Activated T-cell treated with anti-CD3 and anti-CD28 coated beads, Interleukin-2, amount 50 U/mL, for 4 hours (primary cell): ENCODE measurements around the gene SENP1. TPM values are rescaled to one million over a fixed set of nuclear protein-coding genes. Genes with fewer than 3 reads are reported as not detected.

Source experiments
- ATAC-seq, 2 donors: fragments of 200-7000 bp; cut with Tn5 transposase; one replicate each; pipeline ENCODE4 v1.10.0; 2021
- DNase-seq: peaks from one replicate; pipeline ENCODE4 v3.0.0-alpha.2; 2020
- H3K27me3 Mint-ChIP-seq: one replicate; pipeline ENCODE4 v1.8.0; 2021; ENCODE audit warnings: low read depth, mixed read lengths
- H3K36me3 Mint-ChIP-seq: one replicate; pipeline ENCODE4 v1.8.0; 2022; ENCODE audit warnings: mixed read lengths; ENCODE audit not compliant: insufficient read depth
- H3K4me1 Mint-ChIP-seq: one replicate; pipeline ENCODE4 v1.8.0; 2021; ENCODE audit warnings: low read depth, mixed read lengths
- H3K4me3 Mint-ChIP-seq: one replicate; pipeline ENCODE4 v1.8.0; 2021; ENCODE audit warnings: mild to moderate bottlenecking, moderate library complexity, mixed read lengths
- H3K9me3 Mint-ChIP-seq: one replicate; pipeline ENCODE4 v1.8.0; 2021; ENCODE audit warnings: mixed read lengths
- total RNA-seq, 3 donors: library from RNA; stranded (reverse); gene quantifications; one replicate each; pipeline ENCODE4 v1.2.1, GENCODE V29; 2021

SENP1 gene
- total RNA-seq, 3 donors from 2014 or later, result 44.3 to 54.0 (median 46.5) TPM

DNA sequence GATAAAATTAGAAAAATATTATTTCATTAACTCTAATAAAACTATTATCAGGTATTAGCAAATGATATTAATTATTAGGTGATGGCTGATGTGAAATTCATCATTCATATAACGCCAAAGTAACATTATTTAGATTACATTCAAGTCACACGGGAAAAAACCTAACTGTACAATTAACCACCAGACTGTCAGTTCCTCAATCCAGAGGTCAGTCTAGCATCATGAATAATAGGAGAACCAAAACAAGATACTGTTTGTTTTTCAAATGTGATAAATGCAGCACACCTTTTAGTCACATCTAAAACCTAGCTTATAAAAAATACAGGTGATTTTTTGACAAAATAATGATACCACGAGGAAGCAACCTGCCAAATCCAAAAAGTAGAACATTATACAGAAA is 19.6 kb downstream of the SENP1 start:
- no peak overlapping the region for H3K4me3 Mint-ChIP-seq
- DNase-seq, result no peak
- peaks cover 36% of the 10 kb centered on the region for H3K36me3 Mint-ChIP-seq
- no peaks in the 10 kb centered on the region for H3K9me3 Mint-ChIP-seq
- peaks cover 3% of the 10 kb centered on the region for H3K4me1 Mint-ChIP-seq
- ATAC-seq, result no peak
- H3K27me3 Mint-ChIP-seq, result no peaks in the 10 kb centered on the region

DNA sequence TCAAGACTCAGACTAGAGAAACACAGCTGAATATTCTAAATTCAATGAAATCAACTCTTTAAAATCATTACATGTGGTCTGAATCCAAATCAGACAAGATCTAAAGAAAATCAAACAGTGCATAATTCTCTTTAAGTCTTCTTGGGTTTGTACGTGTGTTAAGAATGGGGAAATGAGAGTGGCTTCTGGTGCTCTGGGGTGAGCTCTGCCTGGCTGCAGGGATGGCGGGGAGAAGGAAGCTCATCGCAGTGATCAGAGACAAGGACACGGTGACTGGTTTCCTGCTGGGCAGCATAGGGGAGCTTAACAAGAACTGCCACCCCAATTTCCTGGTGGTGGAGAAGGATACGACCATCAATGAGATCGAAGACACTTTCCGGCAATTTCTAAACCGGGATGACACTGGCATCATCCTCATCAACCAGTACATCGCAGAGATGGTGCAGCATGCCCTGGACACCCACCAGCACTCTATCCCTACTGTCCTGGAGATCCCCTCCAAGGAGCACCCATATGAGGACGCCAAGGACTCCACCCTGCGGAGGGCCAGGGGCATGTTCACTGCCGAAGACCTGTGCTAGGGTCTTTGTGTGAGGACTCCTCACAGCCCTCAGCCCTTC is 20.9 kb downstream of the SENP1 start:
- Mint-ChIP-seq H3K9me3 (no peaks in the 10 kb centered on the region), H3K27me3 (no peaks in the 10 kb centered on the region), H3K36me3 (peaks cover 38% of the 10 kb centered on the region), H3K4me3 (no peak overlapping the region), H3K4me1 (peaks cover 3% of the 10 kb centered on the region)
- no peak for ATAC-seq
- no peak for DNase-seq

- ATAC-seq (no peak), DNase-seq (no peak)
- peaks cover 39% of the 10 kb centered on the region for H3K36me3 Mint-ChIP-seq
Observed at GRCh38 chr12:48084066-48084465, 21.8 kb downstream of the SENP1 start.

GRCh38 chr12:48080821-48081220 is 25.1 kb downstream of the SENP1 start:
- H3K36me3 Mint-ChIP-seq, result peaks cover 39% of the 10 kb centered on the region
- H3K4me3 Mint-ChIP-seq, result no peak overlapping the region
- no peaks in the 10 kb centered on the region for H3K9me3 Mint-ChIP-seq
- ATAC-seq (no peak), DNase-seq (no peak)
- H3K4me1 Mint-ChIP-seq, result peaks cover 3% of the 10 kb centered on the region
- no peaks in the 10 kb centered on the region for H3K27me3 Mint-ChIP-seq

More at GRCh38 chr12:48084066-48084465, 21.8 kb downstream of the SENP1 start:
- H3K4me1 Mint-ChIP-seq, result peaks cover 3% of the 10 kb centered on the region
- no peak overlapping the region for H3K4me3 Mint-ChIP-seq
- no peaks in the 10 kb centered on the region for H3K9me3 Mint-ChIP-seq
- H3K27me3 Mint-ChIP-seq, result no peaks in the 10 kb centered on the region

GRCh38 chr12:48080285-48080684 is 25.6 kb downstream of the SENP1 start:
- Mint-ChIP-seq H3K4me3 (no peak overlapping the region), H3K36me3 (peaks cover 34% of the 10 kb centered on the region), H3K4me1 (peaks cover 3% of the 10 kb centered on the region), H3K27me3 (no peaks in the 10 kb centered on the region), H3K9me3 (no peaks in the 10 kb centered on the region)
- no peak for DNase-seq
- no peak for ATAC-seq

DNA sequence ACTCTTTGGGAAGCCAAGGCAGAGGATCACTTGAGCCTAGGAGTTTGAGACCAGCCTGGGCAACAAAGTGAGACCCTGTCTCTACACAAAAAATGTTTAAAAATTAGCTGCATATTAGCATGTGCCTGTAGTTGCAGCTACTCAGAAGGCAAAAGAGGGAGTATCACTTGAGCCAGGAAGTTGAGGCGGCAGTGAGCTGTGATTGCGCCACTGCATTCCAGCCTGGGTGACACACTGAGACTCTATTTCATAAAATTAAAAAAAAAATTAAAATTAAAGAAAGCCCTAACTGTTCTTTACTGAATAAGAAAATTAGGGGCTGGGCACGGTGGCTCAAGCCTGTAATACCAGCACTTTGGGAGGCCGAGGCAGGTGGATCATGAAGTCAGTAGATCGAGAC is 27.0 kb downstream of the SENP1 start:
- Mint-ChIP-seq H3K36me3 (peaks cover 32% of the 10 kb centered on the region), H3K4me1 (no peaks in the 10 kb centered on the region)

GRCh38 chr12:48077111-48077510 is 28.8 kb downstream of the SENP1 start:
- Mint-ChIP-seq H3K27me3 (no peaks in the 10 kb centered on the region), H3K4me1 (no peaks in the 10 kb centered on the region), H3K4me3 (no peak overlapping the region), H3K9me3 (no peaks in the 10 kb centered on the region), H3K36me3 (peaks cover 31% of the 10 kb centered on the region)
- DNase-seq (no peak), ATAC-seq (no peak)

More for the DNA sequence above, 27.0 kb downstream of the SENP1 start:
- Mint-ChIP-seq H3K27me3 (no peaks in the 10 kb centered on the region), H3K9me3 (no peaks in the 10 kb centered on the region), H3K4me3 (no peak overlapping the region)
- no peak for ATAC-seq
- DNase-seq, result no peak

DNA sequence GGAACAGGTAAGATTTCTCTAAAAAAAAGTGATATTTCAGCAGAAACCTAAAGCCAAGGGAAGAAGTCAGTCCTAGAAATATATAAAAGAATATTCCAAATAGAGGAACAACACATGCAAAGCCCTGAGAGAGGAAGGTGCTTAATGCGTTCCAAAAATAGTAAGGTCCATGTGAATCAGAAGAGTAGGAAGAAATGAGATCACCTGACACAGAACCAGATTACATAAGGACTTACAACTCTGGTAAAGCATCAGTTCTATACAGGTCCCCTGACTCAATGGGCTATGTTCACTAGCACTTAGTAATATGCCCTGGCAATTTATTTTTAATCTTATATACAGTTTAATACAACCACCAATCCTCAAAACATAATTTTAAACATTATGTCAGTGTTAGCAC is 30.0 kb downstream of the SENP1 start:
- Mint-ChIP-seq H3K4me1 (no peaks in the 10 kb centered on the region), H3K36me3 (peaks cover 31% of the 10 kb centered on the region), H3K4me3 (no peak overlapping the region), H3K9me3 (no peaks in the 10 kb centered on the region), H3K27me3 (no peaks in the 10 kb centered on the region)
- ATAC-seq (no peak), DNase-seq (no peak)

GRCh38 chr12:48074266-48074665 is 31.6 kb downstream of the SENP1 start:
- Mint-ChIP-seq H3K4me1 (no peaks in the 10 kb centered on the region), H3K27me3 (no peaks in the 10 kb centered on the region), H3K4me3 (no peak overlapping the region), H3K9me3 (no peaks in the 10 kb centered on the region), H3K36me3 (peaks cover 35% of the 10 kb centered on the region)
- no peak for DNase-seq
- ATAC-seq, result no peak

- Mint-ChIP-seq H3K9me3 (no peaks in the 10 kb centered on the region), H3K4me3 (no peak overlapping the region)
Observed at GRCh38 chr12:48072266-48072665, 33.6 kb downstream of the SENP1 start.

GRCh38 chr12:48071808-48072207 is 34.1 kb downstream of the SENP1 start:
- no peak for DNase-seq
- Mint-ChIP-seq H3K4me1 (no peaks in the 10 kb centered on the region), H3K36me3 (peaks cover 33% of the 10 kb centered on the region), H3K27me3 (no peaks in the 10 kb centered on the region), H3K4me3 (no peak overlapping the region), H3K9me3 (no peaks in the 10 kb centered on the region)
- ATAC-seq, result no peak

More at GRCh38 chr12:48072266-48072665, 33.6 kb downstream of the SENP1 start:
- no peak for ATAC-seq
- no peaks in the 10 kb centered on the region for H3K4me1 Mint-ChIP-seq
- peaks cover 34% of the 10 kb centered on the region for H3K36me3 Mint-ChIP-seq
- no peaks in the 10 kb centered on the region for H3K27me3 Mint-ChIP-seq
- DNase-seq, result no peak

DNA sequence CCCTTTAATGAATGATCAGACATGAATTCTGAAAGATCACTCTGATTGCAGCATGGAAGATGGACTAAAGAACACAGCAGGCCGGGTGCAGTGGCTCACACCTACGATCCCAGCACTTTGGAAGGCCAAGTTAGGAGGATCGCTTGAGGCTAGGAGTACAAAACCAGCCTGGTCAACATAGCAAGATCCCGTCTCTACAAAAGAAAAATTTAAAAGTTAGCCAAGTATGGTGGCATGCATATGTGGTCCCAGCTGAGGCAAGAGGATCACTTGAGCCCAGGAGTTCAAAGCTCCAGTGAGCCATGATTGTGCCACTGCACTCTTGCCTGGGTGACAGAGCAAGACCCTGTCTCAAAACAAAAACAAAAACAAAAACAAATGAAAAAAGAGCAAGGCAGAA is 35.1 kb downstream of the SENP1 start:
- Mint-ChIP-seq H3K27me3 (no peaks in the 10 kb centered on the region), H3K36me3 (peaks cover 33% of the 10 kb centered on the region), H3K9me3 (no peaks in the 10 kb centered on the region), H3K4me3 (no peak overlapping the region), H3K4me1 (no peaks in the 10 kb centered on the region)
- ATAC-seq (no peak), DNase-seq (no peak)

DNA sequence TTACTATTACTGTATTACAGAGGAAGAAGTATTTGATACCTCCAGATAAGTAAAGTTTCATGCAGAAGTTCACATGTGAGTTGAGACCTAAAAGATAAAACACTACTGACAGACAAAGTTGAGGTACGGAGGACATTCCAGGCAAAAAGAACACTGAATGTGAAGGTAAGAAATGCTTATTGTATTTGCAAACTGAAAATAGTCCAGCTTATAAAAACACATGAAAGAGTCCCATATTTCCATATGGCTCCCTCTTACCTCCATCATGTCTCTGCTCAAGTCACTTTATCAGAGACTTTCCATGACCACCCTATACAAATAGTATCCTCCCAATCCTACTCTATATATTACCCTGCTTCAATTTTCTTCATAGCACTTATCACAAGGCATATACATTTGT is 35.8 kb downstream of the SENP1 start:
- Mint-ChIP-seq H3K4me1 (no peaks in the 10 kb centered on the region), H3K4me3 (no peak overlapping the region), H3K36me3 (peaks cover 36% of the 10 kb centered on the region), H3K27me3 (no peaks in the 10 kb centered on the region), H3K9me3 (no peaks in the 10 kb centered on the region)
- ATAC-seq (no peak), DNase-seq (no peak)

DNA sequence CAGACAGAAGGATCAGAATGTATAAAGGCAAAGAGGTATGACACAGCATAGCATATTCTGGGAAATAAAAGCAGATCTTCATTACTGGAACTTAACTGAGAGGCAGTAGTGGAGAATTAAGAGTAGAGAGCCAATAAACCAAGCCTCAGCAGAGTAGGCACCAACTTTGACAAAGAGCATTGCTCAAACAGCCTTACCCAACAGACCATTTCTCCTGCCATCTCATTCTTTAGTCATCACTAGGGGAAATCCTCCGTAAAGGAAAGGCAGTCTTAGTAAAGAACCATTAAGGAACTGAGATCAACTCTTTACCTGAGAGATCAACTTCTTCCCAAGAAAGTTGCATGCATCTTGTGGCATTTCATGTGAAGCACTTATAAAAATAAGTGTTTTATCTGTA is 36.6 kb downstream of the SENP1 start:
- Mint-ChIP-seq H3K27me3 (no peaks in the 10 kb centered on the region), H3K4me3 (no peak overlapping the region), H3K9me3 (no peaks in the 10 kb centered on the region), H3K4me1 (no peaks in the 10 kb centered on the region), H3K36me3 (peaks cover 40% of the 10 kb centered on the region)
- no peak for DNase-seq
- no peak for ATAC-seq

- no peak overlapping the region for H3K4me3 Mint-ChIP-seq
- H3K36me3 Mint-ChIP-seq, result peaks cover 45% of the 10 kb centered on the region
- H3K27me3 Mint-ChIP-seq, result no peaks in the 10 kb centered on the region
- H3K9me3 Mint-ChIP-seq, result no peaks in the 10 kb centered on the region
- ATAC-seq, result no peak
- no peaks in the 10 kb centered on the region for H3K4me1 Mint-ChIP-seq
- DNase-seq, result no peak
Observed at GRCh38 chr12:48068457-48068856, 37.4 kb downstream of the SENP1 start.
